Natural killer cell (primary cell): ENCODE data around the gene SLC25A41. TPM values are rescaled to one million over a fixed set of nuclear protein-coding genes. Genes with fewer than 3 reads are reported as not detected.

Experiments used
- ATAC-seq, 3 donors: fragments of 150-1000 bp in 2 of 3; fragments of 200-7000 bp in 1 of 3; cut with Tn5 transposase; 1 replicate in 1 of 3; 2 replicates in 2 of 3; pipeline ENCODE4 v1.10.0; 2021; ENCODE audit warnings: mild to moderate bottlenecking in 2 of 3, moderate library complexity in 2 of 3
- DNase-seq, 2 donors: peaks; one replicate each; pipeline versions ENCODE4 v3.0.0 to v3.0.0-alpha.2; 2013 to 2021; ENCODE audit warnings: mixed read lengths in 1 of 2
- H3K27ac ChIP-seq: one replicate; pipeline ENCODE4 v1.5.1; 2013; ENCODE audit warnings: mild to moderate bottlenecking, low read length
- H3K27me3 ChIP-seq: one replicate; pipeline ENCODE4 v1.6.1; 2013; ENCODE audit warnings: low read length; ENCODE audit not compliant: control insufficient read depth, insufficient read depth
- H3K36me3 ChIP-seq: one replicate; pipeline ENCODE4 v1.6.1; 2013; ENCODE audit warnings: low read length; ENCODE audit not compliant: control insufficient read depth, insufficient read depth
- H3K4me1 ChIP-seq: one replicate; pipeline ENCODE4 v1.6.1; 2013; ENCODE audit warnings: low read length; ENCODE audit not compliant: control insufficient read depth, insufficient read depth
- H3K4me3 ChIP-seq: one replicate; pipeline ENCODE4 v1.5.1; 2013; ENCODE audit warnings: low read length
- H3K9me3 ChIP-seq: one replicate; pipeline ENCODE4 v1.6.1; 2013; ENCODE audit warnings: low read length; ENCODE audit not compliant: control insufficient read depth, insufficient read depth
- H3K27ac Mint-ChIP-seq, 2 donors: one replicate each; pipeline ENCODE4 v1.8.0; 2022; ENCODE audit warnings: mild to moderate bottlenecking in 2 of 2, mixed read lengths in 2 of 2, moderate library complexity in 1 of 2
- H3K27me3 Mint-ChIP-seq, 2 donors: one replicate each; pipeline ENCODE4 v1.8.0; 2022; ENCODE audit warnings: low read depth in 2 of 2, mixed read lengths in 2 of 2
- H3K36me3 Mint-ChIP-seq: one replicate; pipeline ENCODE4 v1.8.0; 2022; ENCODE audit warnings: mixed read lengths
- H3K4me1 Mint-ChIP-seq, 2 donors: one replicate each; pipeline ENCODE4 v1.8.0; 2022; ENCODE audit warnings: mixed read lengths in 2 of 2
- H3K4me3 Mint-ChIP-seq: one replicate; pipeline ENCODE4 v1.8.0; 2022; ENCODE audit warnings: mild to moderate bottlenecking, moderate library complexity, mixed read lengths
- H3K9me3 Mint-ChIP-seq, 2 donors: one replicate each; pipeline ENCODE4 v1.8.0; 2022; ENCODE audit warnings: mixed read lengths in 2 of 2
- CTCF ChIP-seq: fragments of 200-600 bp; IDR thresholded peaks from one replicate; pipeline ENCODE4 v1.8.0; 2022; ENCODE audit warnings: antibody characterized with exemption
- WGBS: methylation state at CpG from one replicate; pipeline ENCODE4 v1.1.7; 2013; ENCODE audit warnings: missing lambda C conversion rate; ENCODE audit not compliant: insufficient coverage; 5-methylcytosine and 5-hydroxymethylcytosine counted together
- intact Hi-C: fragments of 100-400 bp; cut with micrococcal nuclease; formaldehyde crosslinking; loops from one replicate; pipeline ENCODE4 v1.14.2; 2022
- total RNA-seq, 4 donors: library from RNA; stranded (reverse); fragments of 120-200 nt in 1 of 4; gene quantifications; one replicate each; pipeline versions ENCODE4 v1.2.3 to v1.2.4, GENCODE V29; 2013 to 2022

SLC25A41 gene
- total RNA-seq, 3 donors from 2014 or later (not counting 1 experiment from before 2014, with no cell fraction given), result not detected

DNA sequence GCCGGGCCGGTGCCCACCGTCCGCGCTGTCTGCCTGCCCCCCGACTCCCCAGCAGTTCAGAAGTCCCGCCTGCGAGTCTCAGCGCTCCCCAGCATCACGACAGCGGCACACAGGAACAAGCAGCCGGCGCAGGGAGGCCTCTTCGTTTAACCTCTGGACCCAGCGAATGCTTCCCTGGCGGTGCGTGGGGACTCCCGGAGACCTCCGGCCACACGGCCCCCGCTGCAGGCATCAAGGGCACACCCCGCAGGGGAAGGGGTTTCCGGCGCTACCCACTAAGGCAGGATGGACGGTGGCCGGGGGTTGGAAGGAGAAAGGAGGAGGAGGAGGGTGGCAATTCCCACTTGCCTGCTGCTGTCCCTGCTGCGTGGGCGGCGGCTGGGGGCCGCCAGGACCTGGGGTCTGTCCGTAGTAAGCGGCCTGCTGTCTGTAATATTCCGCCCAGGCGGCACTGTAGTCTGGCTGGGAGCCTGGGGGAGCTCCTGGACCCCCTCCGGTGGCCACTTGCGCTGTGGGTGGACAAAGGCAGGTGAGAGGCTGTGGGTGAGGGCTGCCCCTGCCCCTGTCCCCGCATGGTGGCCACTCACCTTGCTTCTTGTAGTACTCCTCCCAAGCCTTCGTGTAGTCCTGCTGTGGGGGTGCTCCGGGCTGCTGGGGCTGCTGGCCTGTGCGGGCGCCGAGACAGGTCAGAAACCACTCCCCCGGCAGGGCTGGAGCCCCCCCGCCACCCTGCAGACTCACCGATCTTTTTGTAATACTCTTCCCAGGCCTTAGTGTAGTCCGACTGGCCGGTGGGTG, 18.6 kb downstream of the SLC25A41 start:
- TF ChIP-seq CTCF, result no peak
- Mint-ChIP-seq H3K4me3 (no peak overlapping the region), H3K4me1 (peaks cover 0 to 5% of the 10 kb centered on the region in 2 donors), H3K27ac (no peak overlapping the region), H3K9me3 (no peaks in the 10 kb centered on the region), H3K27me3 (no peaks in the 10 kb centered on the region), H3K36me3 (no peaks in the 10 kb centered on the region)
- Histone ChIP-seq H3K27ac (no peak overlapping the region), H3K4me3 (no peak overlapping the region), H3K9me3 (no peaks in the 10 kb centered on the region), H3K4me1 (no peaks in the 10 kb centered on the region), H3K27me3 (no peaks in the 10 kb centered on the region), H3K36me3 (peaks cover 57% of the 10 kb centered on the region)
- 96% methylated on average over 47 of the region's 47 CpGs for WGBS
- intact Hi-C loops, result no loop called here
- DNase-seq (no peak), ATAC-seq (no peak)

DNA sequence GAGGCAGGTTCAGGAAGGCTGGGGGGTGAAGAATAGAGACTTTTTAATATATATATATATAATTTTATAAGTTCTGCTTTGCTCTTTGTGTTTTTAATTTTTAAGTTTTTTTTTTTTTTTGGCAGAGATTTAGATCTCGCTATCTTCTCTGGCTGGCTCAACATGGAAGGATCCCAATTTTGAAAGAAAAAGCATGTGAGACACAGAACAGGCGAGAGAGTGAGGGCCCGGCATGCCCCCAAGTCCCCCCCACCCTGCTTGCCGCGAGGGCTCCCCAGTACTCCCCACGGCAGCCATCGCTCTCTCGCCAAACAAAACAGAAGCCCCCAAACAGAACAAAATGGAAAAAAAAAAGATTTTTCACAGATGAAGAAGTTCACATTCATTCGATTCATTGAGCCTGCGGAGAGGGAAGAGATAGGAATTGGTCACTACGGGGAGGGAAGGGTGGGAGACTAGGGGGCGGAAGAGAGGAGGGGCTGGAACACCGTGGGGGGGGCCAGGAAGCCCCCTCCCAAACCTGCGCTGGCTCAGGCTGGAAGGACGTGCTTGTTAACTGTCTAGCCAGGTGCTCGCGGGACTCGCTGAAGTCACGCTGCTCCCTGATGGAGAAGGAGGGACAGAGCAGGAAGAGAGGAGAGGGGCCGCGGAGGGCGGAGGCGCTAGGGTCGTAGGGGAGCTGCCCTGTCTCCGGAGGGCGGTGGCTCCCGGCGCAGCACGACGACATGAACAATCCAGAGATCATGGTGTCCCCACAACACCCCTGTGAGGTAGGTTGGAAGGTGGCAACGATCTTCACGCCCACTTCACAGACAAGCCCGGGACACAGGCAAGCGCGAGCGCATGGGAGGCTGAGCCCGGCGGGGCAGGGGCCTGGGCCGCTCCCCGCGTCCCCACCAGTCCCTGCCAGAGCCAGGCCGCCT, 19.6 kb downstream of the SLC25A41 start:
- Histone ChIP-seq H3K4me3 (no peak overlapping the region), H3K36me3 (peaks cover 47% of the 10 kb centered on the region), H3K27ac (no peak overlapping the region), H3K4me1 (no peaks in the 10 kb centered on the region), H3K9me3 (no peaks in the 10 kb centered on the region), H3K27me3 (no peaks in the 10 kb centered on the region)
- H3K27me3 Mint-ChIP-seq, result no peaks in the 10 kb centered on the region
- intact Hi-C loops, result no loop called here
- H3K36me3 Mint-ChIP-seq, result no peaks in the 10 kb centered on the region
- no peak overlapping the region for H3K4me3 Mint-ChIP-seq
- no peak overlapping the region for H3K27ac Mint-ChIP-seq
- no peak for TF ChIP-seq CTCF
- DNase-seq, result no peak
- ATAC-seq, result no peak
- no peaks in the 10 kb centered on the region for H3K9me3 Mint-ChIP-seq
- WGBS, result 93% methylated on average over 42 of the region's 42 CpGs
- peaks cover 0 to 4% of the 10 kb centered on the region in 2 donors for H3K4me1 Mint-ChIP-seq

GRCh38 chr19:6413291-6413690, 20.3 kb downstream of the SLC25A41 start:
- Histone ChIP-seq H3K4me1 (no peaks in the 10 kb centered on the region), H3K27me3 (no peaks in the 10 kb centered on the region), H3K4me3 (no peak overlapping the region), H3K27ac (no peak overlapping the region), H3K9me3 (no peaks in the 10 kb centered on the region), H3K36me3 (peaks cover 40% of the 10 kb centered on the region)
- Mint-ChIP-seq H3K4me3 (no peak overlapping the region), H3K4me1 (no peaks in the 10 kb centered on the region), H3K27ac (no peak overlapping the region), H3K9me3 (no peaks in the 10 kb centered on the region), H3K27me3 (no peaks in the 10 kb centered on the region), H3K36me3 (no peaks in the 10 kb centered on the region)
- WGBS, result 78% methylated on average over 4 of the region's 10 CpGs
- no peak for TF ChIP-seq CTCF
- no peak for ATAC-seq
- DNase-seq, result no peak
- intact Hi-C loops, result no loop called here
